Aorta (tissue), 5 donors: ENCODE results near the gene WAS. TPM values are rescaled to one million over a fixed set of nuclear protein-coding genes. Genes with fewer than 3 reads are reported as not detected.
A peak's percentile ranks its signal among the peaks of the same experiment; 100 is the strongest.

Experiments
- ATAC-seq: fragments of 200-7000 bp; cut with Tn5 transposase; one replicate; pipeline ENCODE4 v1.9.1; 2022; ENCODE audit warnings: moderate library complexity; ENCODE audit not compliant: low FRiP score
- DNase-seq, 2 donors: peaks; one replicate each; pipeline ENCODE4 v3.0.0-alpha.2; 2020
- H3K27ac ChIP-seq, 2 donors: one replicate each; pipeline ENCODE4 v1.5.1; 2013; ENCODE audit warnings: low read length in 2 of 2, mild to moderate bottlenecking in 2 of 2, moderate library complexity in 2 of 2, control low read depth in 1 of 2, inconsistent platforms in 1 of 2, low read depth in 1 of 2
- H3K27me3 ChIP-seq, 2 donors: one replicate each; pipeline ENCODE4 v1.6.1; 2013; ENCODE audit warnings: control low read depth in 1 of 2, low read length in 1 of 2, mild to moderate bottlenecking in 1 of 2, moderate library complexity in 1 of 2; ENCODE audit not compliant: insufficient read depth in 2 of 2, control insufficient read depth in 1 of 2
- H3K36me3 ChIP-seq, 2 donors: one replicate each; pipeline ENCODE4 v1.6.1; 2013; ENCODE audit warnings: control low read depth in 1 of 2, low read length in 1 of 2, mild to moderate bottlenecking in 1 of 2; ENCODE audit not compliant: insufficient read depth in 2 of 2, control insufficient read depth in 1 of 2
- H3K4me1 ChIP-seq, 2 donors: one replicate each; pipeline ENCODE4 v1.6.1; 2013; ENCODE audit warnings: low read length in 2 of 2, control low read depth in 1 of 2, mild to moderate bottlenecking in 1 of 2, moderate library complexity in 1 of 2; ENCODE audit not compliant: insufficient read depth in 2 of 2, control insufficient read depth in 1 of 2
- H3K4me3 ChIP-seq, 2 donors: one replicate each; pipeline ENCODE4 v1.5.1; 2013; ENCODE audit warnings: low read length in 2 of 2, control low read depth in 1 of 2, mild to moderate bottlenecking in 1 of 2
- H3K9me3 ChIP-seq: one replicate; pipeline ENCODE4 v1.6.1; 2013; ENCODE audit warnings: mild to moderate bottlenecking, low read length; ENCODE audit not compliant: control insufficient read depth
- WGBS, 2 donors: extraction: QIAGEN DNeasy Blood & Tissue Kit; methylation state at CpG; one replicate each; pipeline ENCODE4 v1.1.7; 2013; 5-methylcytosine and 5-hydroxymethylcytosine counted together
- intact Hi-C, 2 donors: fragments of 100-400 bp; cut with DNase I; formaldehyde crosslinking; loops; one replicate each; pipeline versions ENCODE4 v1.14.2 to v1.15.0; 2022
- polyA plus RNA-seq, 2 donors: library from polyadenylated mRNA; stranded (reverse); fragments of 200-250 nt; gene quantifications; one replicate each; pipeline ENCODE4 v1.2.3, GENCODE V29; 2013
- total RNA-seq, 2 donors: library from RNA; stranded (reverse); fragmentation: NEBNext Ultra II Directional; extraction: Animal tissue kit (Norgen Biotek cat#: 25700); gene quantifications; one replicate each; pipeline ENCODE4 v1.2.1, GENCODE V29; 2021
- donor health status: healthy with polysubstance abuse.
- donor health status: Bipolar disorder and iron deficiency.
- donor health status: DM: no; HTN: no; CAD: no.
- donor health status: DM: no; HTN: no; CAD: no.
- donor health status: DM: yes; HTN: yes; CAD: no.

WAS gene
- total and polyA plus RNA-seq, 4 donors, result 0.90 to 19.9 (median 11.0) TPM

- no peaks in the 10 kb centered on the region for H3K4me1 ChIP-seq
- intact Hi-C loops, result no loop called here
- no peaks in the 10 kb centered on the region for H3K27me3 ChIP-seq
- no peak for DNase-seq
- no peak for ATAC-seq
- H3K9me3 ChIP-seq, result no peaks in the 10 kb centered on the region
- no peak overlapping the region for H3K27ac ChIP-seq
- no peak overlapping the region for H3K4me3 ChIP-seq
- no peaks in the 10 kb centered on the region for H3K36me3 ChIP-seq
- 43 to 88% methylated on average over 2 of the region's 2 CpGs for WGBS, 2 donors
Observed at GRCh38 chrX:48702032-48702431, 18.4 kb downstream of the WAS start.

- Histone ChIP-seq H3K9me3 (no peaks in the 10 kb centered on the region), H3K27me3 (no peaks in the 10 kb centered on the region), H3K36me3 (no peaks in the 10 kb centered on the region), H3K4me3 (no peak overlapping the region), H3K27ac (no peak overlapping the region), H3K4me1 (no peaks in the 10 kb centered on the region)
- WGBS, 2 donors, result 66 to 84% methylated on average over 4 of the region's 4 CpGs
- intact Hi-C loops, result no loop called here
- ATAC-seq (no peak), DNase-seq (no peak)
Observed at GRCh38 chrX:48702716-48703115, 19.1 kb downstream of the WAS start.

GRCh38 chrX:48703228-48703627 lies 19.6 kb downstream of the WAS start:
- DNase-seq (no peak), ATAC-seq (no peak)
- intact Hi-C loops, result no loop called here
- H3K27ac ChIP-seq, result no peak overlapping the region
- H3K27me3 ChIP-seq, result no peaks in the 10 kb centered on the region
- H3K4me3 ChIP-seq, result no peak overlapping the region
- H3K9me3 ChIP-seq, result no peaks in the 10 kb centered on the region
- H3K4me1 ChIP-seq, result no peaks in the 10 kb centered on the region
- no peaks in the 10 kb centered on the region for H3K36me3 ChIP-seq
- 67 to 81% methylated on average over 7 of the region's 7 CpGs for WGBS, 2 donors

GRCh38 chrX:48703642-48704481 lies 20.3 kb downstream of the WAS start:
- Histone ChIP-seq H3K36me3 (no peaks in the 10 kb centered on the region), H3K27ac (no peak overlapping the region), H3K4me1 (no peaks in the 10 kb centered on the region), H3K27me3 (no peaks in the 10 kb centered on the region), H3K4me3 (no peak overlapping the region), H3K9me3 (no peaks in the 10 kb centered on the region)
- WGBS, 2 donors, result 43 to 44% methylated on average over 4 of the region's 4 CpGs
- intact Hi-C loops, result no loop called here
- DNase-seq (no peak), ATAC-seq (no peak)

GRCh38 chrX:48705871-48706270 lies 22.3 kb downstream of the WAS start:
- H3K4me1 ChIP-seq, result no peaks in the 10 kb centered on the region
- no peaks in the 10 kb centered on the region for H3K9me3 ChIP-seq
- no peaks in the 10 kb centered on the region for H3K36me3 ChIP-seq
- ATAC-seq, result no peak
- H3K27ac ChIP-seq, result no peak overlapping the region
- intact Hi-C loops, result no loop called here
- 78 to 90% methylated on average over 12 of the region's 12 CpGs for WGBS, 2 donors
- no peak overlapping the region for H3K4me3 ChIP-seq
- DNase-seq, result no peak
- H3K27me3 ChIP-seq, result no peaks in the 10 kb centered on the region

DNA sequence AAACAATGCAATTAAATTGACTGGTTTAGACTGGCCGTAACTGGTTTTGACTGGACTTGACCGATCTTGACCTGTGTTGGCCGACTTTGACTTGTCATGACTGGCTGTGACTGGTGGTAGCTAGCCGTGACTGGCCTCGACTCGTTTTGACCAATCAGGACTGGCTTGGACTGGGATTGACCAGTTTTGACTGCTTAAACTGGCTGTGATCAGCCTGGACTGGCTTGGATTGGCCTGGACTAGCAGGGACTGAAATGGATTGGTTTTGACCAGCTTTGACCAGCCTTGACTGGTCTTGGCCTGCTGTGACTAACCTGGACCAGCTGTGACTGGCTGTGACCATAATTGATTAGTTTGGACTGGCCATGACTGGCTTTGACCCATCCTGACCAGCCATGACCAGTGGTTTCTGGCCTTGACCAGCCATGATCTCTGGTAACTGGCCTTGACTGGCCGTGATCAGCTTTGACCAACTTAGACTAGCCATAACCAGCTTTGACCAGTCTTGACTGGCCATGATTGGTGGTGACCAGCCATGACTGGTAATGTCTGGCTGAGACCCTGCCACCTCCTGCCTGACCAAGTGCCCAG lies 26.0 kb downstream of the WAS start:
- intact Hi-C loops, result no loop called here

GRCh38 chrX:48711162-48711928 lies 27.7 kb downstream of the WAS start:
- ATAC-seq (no peak), DNase-seq (no peak)
- Histone ChIP-seq H3K4me3 (no peak overlapping the region), H3K27ac (no peak overlapping the region), H3K4me1 (no peaks in the 10 kb centered on the region), H3K36me3 (no peaks in the 10 kb centered on the region), H3K9me3 (no peaks in the 10 kb centered on the region), H3K27me3 (no peaks in the 10 kb centered on the region)
- intact Hi-C loops, result no loop called here
- 63 to 74% methylated on average over 9 of the region's 9 CpGs for WGBS, 2 donors

More for the DNA sequence above, 26.0 kb downstream of the WAS start:
- WGBS, 2 donors, result 89 to 96% methylated on average over 7 of the region's 7 CpGs
- Histone ChIP-seq H3K27ac (no peak overlapping the region), H3K36me3 (no peaks in the 10 kb centered on the region), H3K4me3 (no peak overlapping the region), H3K4me1 (no peaks in the 10 kb centered on the region), H3K27me3 (no peaks in the 10 kb centered on the region), H3K9me3 (no peaks in the 10 kb centered on the region)
- DNase-seq (no peak), ATAC-seq (no peak)

DNA sequence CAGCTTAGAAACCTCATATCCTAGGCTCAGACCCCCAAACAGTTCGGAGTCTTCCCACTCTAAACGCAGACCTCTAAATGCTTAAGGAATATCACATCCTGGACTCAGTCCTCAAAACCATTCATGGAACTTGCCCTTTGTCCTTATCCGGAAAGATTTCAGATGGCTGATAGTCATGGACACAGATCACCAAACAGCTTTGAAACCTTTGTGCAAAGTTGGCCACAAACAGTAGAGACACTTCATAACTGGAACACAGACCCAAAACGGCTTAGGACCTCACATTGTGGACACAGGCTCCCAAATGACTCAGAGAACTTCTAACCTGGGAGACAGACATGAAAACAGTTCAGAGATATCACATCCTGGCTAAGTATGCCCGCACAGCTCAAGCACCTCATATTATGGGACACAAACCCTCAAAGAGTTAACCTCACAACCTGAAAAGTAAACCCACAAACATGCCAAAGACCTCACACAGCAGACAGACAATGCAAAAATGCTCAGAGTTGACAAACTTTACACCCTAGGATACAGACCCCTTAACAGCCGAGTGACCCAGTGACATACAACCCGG lies 28.4 kb downstream of the WAS start:
- H3K4me3 ChIP-seq, result no peak overlapping the region
- peak overlapping the region in 1 of 2 donors; percentile 42 for H3K27ac ChIP-seq
- ATAC-seq (no peak), DNase-seq (no peak)
- WGBS, 2 donors, result 71 to 74% methylated on average over 7 of the region's 7 CpGs
- intact Hi-C loops, result no loop called here
- H3K4me1 ChIP-seq, result no peaks in the 10 kb centered on the region
- H3K36me3 ChIP-seq, result no peaks in the 10 kb centered on the region
- no peaks in the 10 kb centered on the region for H3K27me3 ChIP-seq
- no peaks in the 10 kb centered on the region for H3K9me3 ChIP-seq
